Prostate gland (tissue), 2 donors: ENCODE measurements around the gene PACS1.

ENCODE experiments used
- CTCF ChIP-seq, 4 experiments: fragments of 200-600 bp in 2 of 4; fragments of 450-650 bp in 2 of 4; sonication (generic) in 2 of 4; IDR thresholded peaks; 1 replicate in 3 of 4; 2 replicates in 1 of 4; pipeline ENCODE4 v1.5.1; 2016 to 2019; ENCODE audit warnings: antibody characterized with exemption in 4 of 4, mild to moderate bottlenecking in 2 of 4, moderate library complexity in 2 of 4
- POLR2A ChIP-seq: fragments of 450-650 bp; IDR thresholded peaks from one replicate; pipeline ENCODE4 v1.6.1; 2016; ENCODE audit warnings: antibody characterized with exemption, mild to moderate bottlenecking
- POLR2AphosphoS5 ChIP-seq: sonication (generic); formaldehyde crosslinking; IDR thresholded peaks from one replicate; pipeline ENCODE4 v1.6.1; 2017; ENCODE audit warnings: antibody characterized with exemption

DNA sequence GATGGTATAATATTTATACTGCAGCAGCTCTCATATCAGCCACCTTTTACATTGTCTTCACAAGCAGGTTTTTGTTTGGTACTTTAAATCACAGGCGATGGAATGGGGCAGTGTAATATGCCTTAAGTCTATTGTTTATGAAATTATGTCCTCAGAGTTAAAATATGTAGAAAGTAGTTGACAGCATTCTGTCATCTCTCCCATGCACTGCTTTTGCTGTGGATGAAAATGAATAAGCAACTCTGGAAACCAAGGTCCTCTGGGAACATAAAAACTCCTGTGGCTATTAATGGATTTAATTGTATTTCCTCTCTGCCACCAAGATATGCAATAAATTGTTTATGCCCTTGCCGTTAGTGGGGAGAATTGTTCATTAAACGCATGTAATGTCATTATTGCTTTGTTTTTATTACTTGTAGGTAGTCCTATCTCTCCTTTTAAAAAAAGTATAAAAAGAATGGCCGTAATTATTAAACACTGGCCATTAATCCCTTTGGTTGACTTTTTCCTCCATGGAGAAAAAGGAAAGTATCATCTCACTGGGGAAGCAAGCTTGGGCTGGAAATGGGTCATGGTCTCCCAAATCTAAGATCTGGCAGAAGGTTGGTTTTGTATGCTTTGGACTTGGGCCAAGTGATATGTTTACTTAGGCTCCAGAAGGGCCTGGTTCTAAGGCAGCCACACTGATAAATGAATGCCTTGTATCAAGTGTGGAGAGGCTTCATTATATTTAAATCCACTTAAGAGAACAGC lies 13.1 kb downstream of the PACS1 start:
- TF ChIP-seq POLR2A (no peak), CTCF (IDR thresholded peaks at IDR 0.05) (no peak), POLR2AphosphoS5 (no peak)
